OCI-LY1 (cell line): ENCODE results near the gene GULP1.

Source experiments
- CTCF ChIP-seq: fragments of 200-600 bp; sonication (generic), shearing (Covaris generic); IDR thresholded peaks from 2 replicates; pipeline ENCODE4 v1.5.1; 2017; ENCODE audit warnings: mild to moderate bottlenecking, antibody characterized with exemption, low read length, moderate library complexity, mixed read lengths
- EZH2 ChIP-seq: fragments of 200-600 bp; sonication (generic), shearing (Covaris generic); IDR thresholded peaks from 2 replicates; pipeline ENCODE4 v1.8.0; 2017; ENCODE audit warnings: borderline replicate concordance, mixed run types, mild to moderate bottlenecking, antibody characterized with exemption, low read length, moderate library complexity, mixed read lengths

- no peak for TF ChIP-seq CTCF
- no peak for TF ChIP-seq EZH2
These were observed 17.4 kb upstream of the GULP1 start for GRCh38 chr2:188274274-188274673.
